H1 (cell line): Measurements from ENCODE around the gene ALDH1B1.

Experiments
- GTF2F1 ChIP-seq: IDR thresholded peaks from 2 replicates; pipeline ENCODE4 v1.6.1; 2012; ENCODE audit warnings: low read depth, low read length, improper control_type of control experiment, borderline replicate concordance
- NRF1 ChIP-seq: IDR thresholded peaks from 2 replicates; pipeline ENCODE4 v1.6.1; 2011; ENCODE audit warnings: mild to moderate bottlenecking, low read depth, low read length, improper control_type of control experiment
- POLR2A ChIP-seq, 2 experiments: IDR thresholded peaks; 1 replicate in 1 of 2; 2 replicates in 1 of 2; pipeline ENCODE4 v1.6.1; 2011; ENCODE audit warnings: low read depth in 2 of 2, low read length in 2 of 2, mild to moderate bottlenecking in 2 of 2; ENCODE audit errors: control extremely low read depth in 1 of 2
- POLR2AphosphoS5 ChIP-seq: IDR thresholded peaks from 2 replicates; pipeline ENCODE4 v1.6.1; 2011; ENCODE audit warnings: low read depth, low read length
- ZNF274 ChIP-seq: IDR thresholded peaks from 2 replicates; pipeline ENCODE4 v1.7.0; 2012; ENCODE audit warnings: low read length, borderline replicate concordance; ENCODE audit errors: extremely low read depth
- TF ChIP-seq, protein P1 (sequence below): IDR thresholded peaks from 2 replicates; pipeline ENCODE4 v1.6.1; 2012; ENCODE audit warnings: inconsistent platforms
- TF ChIP-seq, protein P2 (sequence below), 3 experiments: IDR thresholded peaks; 1 replicate in 2 of 3; 2 replicates in 1 of 3; pipeline versions ENCODE4 v1.5.1 to v1.6.1; 2011; ENCODE audit warnings: low read length in 3 of 3, mild to moderate bottlenecking in 3 of 3, inconsistent platforms in 2 of 3, low read depth in 1 of 3, moderate library complexity in 1 of 3; ENCODE audit not compliant: insufficient read depth in 1 of 3; ENCODE audit errors: control extremely low read depth in 1 of 3
- TF ChIP-seq, protein P3 (sequence below): IDR thresholded peaks from 2 replicates; pipeline ENCODE4 v1.6.1; 2011; ENCODE audit warnings: low read depth, mild to moderate bottlenecking, low read length; ENCODE audit not compliant: insufficient read depth

DNA sequence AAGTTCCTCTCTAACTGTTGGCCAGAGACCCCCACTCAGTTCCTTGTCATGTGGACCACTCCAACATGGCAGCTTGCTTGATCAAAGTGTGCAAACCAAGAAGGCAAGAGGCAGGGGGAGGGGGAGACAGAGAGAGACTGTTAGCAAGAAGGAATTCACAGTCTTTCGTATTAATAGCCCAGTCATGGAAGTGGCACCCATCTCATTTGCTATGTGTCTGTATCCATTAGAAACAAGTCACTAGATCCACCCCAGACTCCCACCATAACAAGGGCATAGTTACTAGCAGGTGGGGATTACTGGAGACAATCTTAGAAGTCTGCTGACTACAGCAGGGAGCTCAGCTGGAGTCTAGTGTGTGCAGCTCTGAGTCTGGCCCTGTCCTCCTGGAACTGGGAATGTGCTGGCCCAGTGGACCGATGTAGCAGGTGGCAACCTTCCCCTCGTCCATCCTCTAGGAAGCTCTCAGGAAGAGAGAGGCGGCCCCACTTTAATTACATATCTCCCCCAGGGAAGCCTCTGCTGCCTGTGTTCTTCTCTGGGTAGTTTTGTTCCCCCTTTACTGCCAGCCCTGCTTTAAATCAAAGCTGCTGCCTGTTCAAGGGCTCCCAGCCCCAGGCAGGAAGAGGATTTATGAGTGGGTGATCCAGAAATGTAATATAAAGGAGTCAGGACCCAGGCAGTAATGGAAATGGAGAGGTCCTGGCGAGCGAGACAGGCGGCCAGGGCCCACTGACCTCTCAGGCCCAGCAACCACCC lies 47.8 kb upstream of the ALDH1B1 start:
- TF ChIP-seq, protein P1, sequence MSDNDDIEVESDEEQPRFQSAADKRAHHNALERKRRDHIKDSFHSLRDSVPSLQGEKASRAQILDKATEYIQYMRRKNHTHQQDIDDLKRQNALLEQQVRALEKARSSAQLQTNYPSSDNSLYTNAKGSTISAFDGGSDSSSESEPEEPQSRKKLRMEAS, result no peak
- TF ChIP-seq ZNF274, result no peak
- no peak for TF ChIP-seq GTF2F1
- TF ChIP-seq, protein P2, sequence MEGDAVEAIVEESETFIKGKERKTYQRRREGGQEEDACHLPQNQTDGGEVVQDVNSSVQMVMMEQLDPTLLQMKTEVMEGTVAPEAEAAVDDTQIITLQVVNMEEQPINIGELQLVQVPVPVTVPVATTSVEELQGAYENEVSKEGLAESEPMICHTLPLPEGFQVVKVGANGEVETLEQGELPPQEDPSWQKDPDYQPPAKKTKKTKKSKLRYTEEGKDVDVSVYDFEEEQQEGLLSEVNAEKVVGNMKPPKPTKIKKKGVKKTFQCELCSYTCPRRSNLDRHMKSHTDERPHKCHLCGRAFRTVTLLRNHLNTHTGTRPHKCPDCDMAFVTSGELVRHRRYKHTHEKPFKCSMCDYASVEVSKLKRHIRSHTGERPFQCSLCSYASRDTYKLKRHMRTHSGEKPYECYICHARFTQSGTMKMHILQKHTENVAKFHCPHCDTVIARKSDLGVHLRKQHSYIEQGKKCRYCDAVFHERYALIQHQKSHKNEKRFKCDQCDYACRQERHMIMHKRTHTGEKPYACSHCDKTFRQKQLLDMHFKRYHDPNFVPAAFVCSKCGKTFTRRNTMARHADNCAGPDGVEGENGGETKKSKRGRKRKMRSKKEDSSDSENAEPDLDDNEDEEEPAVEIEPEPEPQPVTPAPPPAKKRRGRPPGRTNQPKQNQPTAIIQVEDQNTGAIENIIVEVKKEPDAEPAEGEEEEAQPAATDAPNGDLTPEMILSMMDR (IDR thresholded peaks at IDR 0.05; ENCODE audit: control extremely low read depth in 1 of 3, insufficient read depth in 1 of 3, low read depth in 1 of 3, low read length in 3 of 3), result no peak
- TF ChIP-seq POLR2A (IDR thresholded peaks at IDR 0.05; ENCODE audit: control extremely low read depth in 1 of 2, low read depth in 2 of 2, low read length in 2 of 2), result no peak
- no peak for TF ChIP-seq POLR2AphosphoS5
- TF ChIP-seq NRF1, result no peak
- TF ChIP-seq, protein P3, sequence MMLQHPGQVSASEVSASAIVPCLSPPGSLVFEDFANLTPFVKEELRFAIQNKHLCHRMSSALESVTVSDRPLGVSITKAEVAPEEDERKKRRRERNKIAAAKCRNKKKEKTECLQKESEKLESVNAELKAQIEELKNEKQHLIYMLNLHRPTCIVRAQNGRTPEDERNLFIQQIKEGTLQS, result no peak
